Nephron progenitor cell (in vitro differentiated cells): ENCODE results near the gene BBLN.

Experiments used
- DNase-seq: peaks from one replicate; pipeline ENCODE4 v3.0.0; 2021
- H3K27ac Mint-ChIP-seq: 2 replicates; pipeline ENCODE4 v1.8.0; 2021; ENCODE audit warnings: mild to moderate bottlenecking, moderate library complexity, mixed read lengths
- H3K27me3 Mint-ChIP-seq: 2 replicates; pipeline ENCODE4 v1.8.0; 2021; ENCODE audit warnings: mild to moderate bottlenecking, low read depth, mixed read lengths; ENCODE audit not compliant: poor library complexity
- H3K36me3 Mint-ChIP-seq: 2 replicates; pipeline ENCODE4 v1.8.0; 2021; ENCODE audit warnings: low read depth, mixed read lengths
- H3K4me1 Mint-ChIP-seq: 2 replicates; pipeline ENCODE4 v1.8.0; 2021; ENCODE audit warnings: mixed read lengths
- H3K4me3 Mint-ChIP-seq: 2 replicates; pipeline ENCODE4 v1.8.0; 2021; ENCODE audit warnings: mild to moderate bottlenecking, moderate library complexity, mixed read lengths
- H3K9me3 Mint-ChIP-seq: 2 replicates; pipeline ENCODE4 v1.8.0; 2021; ENCODE audit warnings: mild to moderate bottlenecking, moderate library complexity, mixed read lengths
- TF ChIP-seq, protein P1 (sequence below): fragments of 200-600 bp; sonication (generic); IDR thresholded peaks from 2 replicates; pipeline ENCODE4 v1.5.0; 2021; ENCODE audit warnings: antibody characterized with exemption

BBLN gene

DNA sequence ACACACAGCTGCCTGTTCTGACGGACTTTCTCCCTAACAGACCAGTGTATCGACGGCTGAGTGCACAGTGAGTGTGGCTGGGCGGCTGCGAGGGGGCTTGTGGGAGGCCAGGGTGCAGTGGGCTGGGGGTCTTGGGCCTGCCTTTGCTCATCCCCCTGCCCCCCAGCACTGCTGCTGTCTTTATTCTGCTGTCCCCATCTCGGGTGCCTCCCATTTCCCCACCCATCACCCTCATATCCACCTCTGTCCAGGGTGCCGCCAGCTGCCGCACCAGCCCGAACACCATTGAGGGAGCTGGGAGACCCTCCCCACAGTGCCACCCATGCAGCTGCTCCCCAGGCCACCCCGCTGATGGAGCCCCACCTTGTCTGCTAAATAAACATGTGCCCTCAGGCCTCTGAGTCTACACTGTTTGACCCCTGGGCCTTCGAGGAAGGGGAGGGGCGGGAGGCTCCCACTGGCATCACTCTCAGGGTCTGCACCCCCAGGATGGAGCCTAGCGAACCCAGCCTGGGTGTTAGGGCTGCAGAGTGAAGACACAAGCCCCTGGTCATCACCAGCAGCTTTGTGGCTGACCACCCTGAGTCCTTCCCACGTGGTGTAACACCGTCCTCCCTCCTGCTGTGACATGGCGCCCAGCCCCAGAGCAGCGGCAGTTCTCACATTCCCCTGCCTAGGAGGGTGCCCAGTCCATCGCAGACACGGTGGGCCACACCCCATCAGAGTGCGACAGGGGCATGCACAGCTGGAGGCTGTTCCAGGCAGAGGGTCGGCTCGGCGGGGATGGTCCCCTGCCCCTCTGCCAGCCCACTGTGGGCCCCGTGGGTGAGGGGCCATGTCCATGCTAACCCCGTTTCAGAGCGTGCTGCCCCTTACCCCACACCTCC is 6.8 kb upstream of the BBLN start:
- H3K9me3 Mint-ChIP-seq, result no peaks in the 10 kb centered on the region
- H3K4me1 Mint-ChIP-seq, result peaks cover 41% of the 10 kb centered on the region
- TF ChIP-seq, protein P1, sequence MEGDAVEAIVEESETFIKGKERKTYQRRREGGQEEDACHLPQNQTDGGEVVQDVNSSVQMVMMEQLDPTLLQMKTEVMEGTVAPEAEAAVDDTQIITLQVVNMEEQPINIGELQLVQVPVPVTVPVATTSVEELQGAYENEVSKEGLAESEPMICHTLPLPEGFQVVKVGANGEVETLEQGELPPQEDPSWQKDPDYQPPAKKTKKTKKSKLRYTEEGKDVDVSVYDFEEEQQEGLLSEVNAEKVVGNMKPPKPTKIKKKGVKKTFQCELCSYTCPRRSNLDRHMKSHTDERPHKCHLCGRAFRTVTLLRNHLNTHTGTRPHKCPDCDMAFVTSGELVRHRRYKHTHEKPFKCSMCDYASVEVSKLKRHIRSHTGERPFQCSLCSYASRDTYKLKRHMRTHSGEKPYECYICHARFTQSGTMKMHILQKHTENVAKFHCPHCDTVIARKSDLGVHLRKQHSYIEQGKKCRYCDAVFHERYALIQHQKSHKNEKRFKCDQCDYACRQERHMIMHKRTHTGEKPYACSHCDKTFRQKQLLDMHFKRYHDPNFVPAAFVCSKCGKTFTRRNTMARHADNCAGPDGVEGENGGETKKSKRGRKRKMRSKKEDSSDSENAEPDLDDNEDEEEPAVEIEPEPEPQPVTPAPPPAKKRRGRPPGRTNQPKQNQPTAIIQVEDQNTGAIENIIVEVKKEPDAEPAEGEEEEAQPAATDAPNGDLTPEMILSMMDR, result no peak
- no peak for DNase-seq
- no peaks in the 10 kb centered on the region for H3K36me3 Mint-ChIP-seq
- no peak overlapping the region for H3K27ac Mint-ChIP-seq
- no peak overlapping the region for H3K4me3 Mint-ChIP-seq
- peaks cover 13% of the 10 kb centered on the region for H3K27me3 Mint-ChIP-seq

DNA sequence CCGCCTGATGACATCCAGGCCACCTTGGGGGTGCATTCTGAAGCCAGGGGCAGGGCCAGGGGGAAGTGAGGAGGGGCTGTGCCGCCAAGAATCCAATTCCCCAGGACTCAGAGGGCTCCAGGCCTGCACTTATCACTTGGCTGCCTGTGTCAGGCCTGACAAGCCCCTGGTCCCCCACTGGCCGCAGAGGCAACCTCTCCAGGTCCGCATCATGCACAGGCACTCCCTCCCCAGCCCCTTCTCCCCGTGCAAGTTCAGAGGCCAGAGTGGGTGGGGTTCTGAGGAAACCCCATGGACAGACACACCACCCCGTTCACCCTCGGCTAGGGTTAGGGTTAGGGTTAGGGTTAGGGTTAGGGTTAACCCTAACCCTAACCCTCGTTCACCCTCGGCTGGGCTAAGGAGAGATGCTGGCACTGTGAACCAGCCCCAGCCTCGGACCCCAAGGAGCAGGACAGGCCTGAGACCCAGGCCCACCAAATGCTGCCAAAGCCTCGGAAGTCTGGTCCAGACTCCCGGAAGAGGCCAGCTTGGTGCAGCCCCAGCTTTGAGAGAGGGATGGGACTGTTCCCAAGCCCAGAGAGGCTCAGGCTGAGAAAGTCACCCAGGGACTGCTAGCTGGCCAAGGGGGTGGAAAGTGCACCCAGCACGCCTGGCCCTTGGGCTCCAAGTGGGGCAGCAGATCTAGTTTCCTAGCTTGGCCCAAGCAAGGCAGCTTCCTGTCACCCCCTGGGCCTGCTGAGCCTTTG is 5.9 kb upstream of the BBLN start:
- Mint-ChIP-seq H3K27ac (no peak overlapping the region), H3K4me1 (peaks cover 36% of the 10 kb centered on the region), H3K36me3 (no peaks in the 10 kb centered on the region), H3K27me3 (peaks cover 11% of the 10 kb centered on the region), H3K4me3 (no peak overlapping the region), H3K9me3 (no peaks in the 10 kb centered on the region)
- TF ChIP-seq, protein P1, result no peak
- DNase-seq, result no peak

DNA sequence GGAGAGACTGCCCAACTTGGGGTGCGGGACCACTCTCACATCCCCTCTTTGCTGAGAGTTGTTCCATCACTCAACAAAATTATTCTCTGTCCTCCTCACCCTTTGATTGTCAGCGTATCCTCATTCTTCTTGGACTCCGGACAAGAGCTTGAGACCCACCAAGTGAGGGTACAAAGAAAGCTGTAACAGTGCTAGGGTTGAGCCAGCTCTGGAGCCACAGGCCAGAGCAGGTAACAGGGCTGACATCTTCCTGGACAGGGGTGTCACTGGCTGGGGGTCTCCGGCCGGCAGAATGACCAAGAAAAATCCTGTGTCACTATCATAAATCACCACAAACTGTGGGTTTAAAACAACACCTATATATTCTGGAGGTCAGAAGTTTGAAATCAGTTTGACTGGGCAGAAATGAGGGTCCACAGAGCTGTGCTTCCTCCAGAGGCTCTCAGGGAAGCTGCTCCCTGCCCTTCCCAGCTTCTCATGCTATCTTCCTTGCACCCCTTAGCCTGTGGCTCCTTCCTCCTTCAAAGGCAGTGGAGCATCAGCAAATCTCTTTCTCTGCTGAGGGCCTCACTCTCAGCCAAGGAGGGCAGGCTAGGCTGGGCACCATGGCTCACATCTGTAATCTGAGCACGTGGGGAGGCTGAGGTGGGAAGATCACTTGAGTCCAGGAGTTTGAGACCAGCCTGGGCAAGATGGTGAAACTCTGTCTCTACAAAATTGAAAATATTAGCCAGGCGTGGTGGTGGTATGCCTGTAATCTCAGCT is 4.1 kb upstream of the BBLN start:
- Mint-ChIP-seq H3K27me3 (peaks cover 5% of the 10 kb centered on the region), H3K27ac (peak overlapping the region; percentile 73), H3K9me3 (no peaks in the 10 kb centered on the region), H3K4me3 (no peak overlapping the region), H3K36me3 (no peaks in the 10 kb centered on the region), H3K4me1 (peaks cover 25% of the 10 kb centered on the region)
- TF ChIP-seq, protein P1, result no peak
- no peak for DNase-seq

DNA sequence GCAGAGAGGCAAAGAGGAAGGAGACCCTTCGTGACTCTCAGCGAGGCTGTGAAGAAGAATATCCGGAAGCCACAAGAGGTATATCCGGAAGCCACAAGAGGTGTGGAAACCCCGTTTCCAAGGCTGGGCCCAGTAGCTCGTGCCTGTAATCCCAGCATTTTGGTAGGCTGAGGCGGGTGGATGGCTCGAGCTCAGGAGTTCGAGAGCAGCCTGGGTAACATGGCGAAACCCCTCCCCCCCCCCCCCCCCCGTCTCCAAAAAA is 612 bp upstream of the BBLN start:
- H3K9me3 Mint-ChIP-seq, result no peaks in the 10 kb centered on the region
- peaks cover 13% of the 10 kb centered on the region for H3K4me1 Mint-ChIP-seq
- no peak for DNase-seq
- TF ChIP-seq, protein P1, result no peak
- H3K36me3 Mint-ChIP-seq, result peaks cover 16% of the 10 kb centered on the region
- H3K27me3 Mint-ChIP-seq, result peaks cover 5% of the 10 kb centered on the region
- H3K4me3 Mint-ChIP-seq, result peak overlapping the region; percentile 65
- H3K27ac Mint-ChIP-seq, result no peak overlapping the region

DNA sequence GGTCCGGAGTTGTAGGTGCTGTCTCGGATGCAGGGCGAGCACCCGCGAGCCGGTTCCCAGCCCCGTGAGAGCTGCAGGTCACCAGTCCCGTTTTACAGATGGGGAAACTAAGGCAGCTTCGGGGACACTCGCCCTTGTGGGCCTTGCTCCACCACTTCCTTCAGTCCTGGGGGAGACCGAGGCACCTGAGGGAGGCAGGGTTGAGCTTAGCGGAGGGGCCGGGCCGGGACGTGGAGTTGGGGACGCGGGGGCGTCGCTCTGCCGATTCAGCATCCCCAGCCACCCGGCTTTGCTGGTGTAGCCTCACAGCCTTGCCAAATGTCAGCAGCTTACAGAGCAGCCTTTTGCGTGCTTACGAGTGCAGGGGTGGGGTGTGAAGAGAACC is 530 bp downstream of the BBLN start:
- Mint-ChIP-seq H3K4me3 (peak overlapping the region; percentile 78), H3K27ac (no peak overlapping the region), H3K36me3 (peaks cover 20% of the 10 kb centered on the region), H3K27me3 (peaks cover 3% of the 10 kb centered on the region), H3K9me3 (no peaks in the 10 kb centered on the region), H3K4me1 (peaks cover 13% of the 10 kb centered on the region)
- TF ChIP-seq, protein P1, result no peak
- peak; percentile 41 for DNase-seq
